Small intestine (tissue), 7 donors: ENCODE data around the gene ACTR8. TPM values are rescaled to one million over a fixed set of nuclear protein-coding genes. Genes with fewer than 3 reads are reported as not detected.
A peak's percentile ranks its signal among the peaks of the same experiment; 100 is the strongest.

Experiments
- DNase-seq, 2 donors: peaks; one replicate each; pipeline versions ENCODE4 v3.0.0 to v3.0.0-alpha.2; 2013
- FAIRE-seq: peaks from 2 replicates; lab custom pipeline; 2012; peaks lifted over from hg19 to GRCh38; lab: Jason Lieb, UNC
- H3K27ac ChIP-seq, 3 donors: one replicate each; pipeline ENCODE4 v1.5.1; 2013; ENCODE audit warnings: low read length in 2 of 3, mild to moderate bottlenecking in 2 of 3, control low read depth in 1 of 3, inconsistent platforms in 1 of 3, low read depth in 1 of 3, moderate library complexity in 1 of 3
- H3K27me3 ChIP-seq, 3 donors: one replicate each; pipeline ENCODE4 v1.6.1; 2013; ENCODE audit warnings: low read length in 3 of 3, inconsistent platforms in 1 of 3; ENCODE audit not compliant: control insufficient read depth in 3 of 3, insufficient read depth in 3 of 3
- H3K36me3 ChIP-seq, 3 donors: one replicate each; pipeline ENCODE4 v1.6.1; 2013; ENCODE audit warnings: low read length in 3 of 3, inconsistent platforms in 1 of 3, low read depth in 1 of 3, mild to moderate bottlenecking in 1 of 3, moderate library complexity in 1 of 3; ENCODE audit not compliant: control insufficient read depth in 3 of 3, insufficient read depth in 2 of 3
- H3K4me1 ChIP-seq, 3 donors: one replicate each; pipeline ENCODE4 v1.6.1; 2013; ENCODE audit warnings: low read length in 2 of 3, inconsistent platforms in 1 of 3, low read depth in 1 of 3, mild to moderate bottlenecking in 1 of 3, moderate library complexity in 1 of 3; ENCODE audit not compliant: control insufficient read depth in 3 of 3, insufficient read depth in 2 of 3
- H3K4me3 ChIP-seq, 3 donors: one replicate each; pipeline ENCODE4 v1.5.1; 2013; ENCODE audit warnings: low read length in 3 of 3, control low read depth in 1 of 3, inconsistent platforms in 1 of 3, low read depth in 1 of 3, mild to moderate bottlenecking in 1 of 3, moderate library complexity in 1 of 3
- H3K9me3 ChIP-seq, 2 donors: one replicate each; pipeline ENCODE4 v1.6.1; 2013; ENCODE audit warnings: low read depth in 1 of 2, low read length in 1 of 2; ENCODE audit not compliant: control insufficient read depth in 2 of 2, insufficient read depth in 1 of 2
- WGBS, 3 donors: extraction: QIAGEN DNeasy Blood & Tissue Kit; methylation state at CpG; one replicate each; pipeline ENCODE4 v1.1.7; 2013; 5-methylcytosine and 5-hydroxymethylcytosine counted together
- polyA plus RNA-seq, 4 donors: library from polyadenylated mRNA; stranded (reverse) in 3 of 4; unstranded in 1 of 4; fragments of 200-250 nt in 3 of 4; fragments of 120-200 nt in 1 of 4; gene quantifications; one replicate each; pipeline versions ENCODE4 v1.2.1 to v1.2.3, GENCODE V29; 2013
- donor health status: healthy with polysubstance abuse.
- donor health status: control.
- donor health status: control.
- donor health status: Bipolar disorder and iron deficiency.
- donor health status: healthy.

ACTR8 gene
- polyA plus RNA-seq, 4 donors, result 6.2 to 27.0 (median 8.2) TPM

- DNase-seq (no peak), FAIRE-seq (no peak)
- H3K4me1 ChIP-seq, result no peaks in the 10 kb centered on the region
- no peak overlapping the region for H3K27ac ChIP-seq
- H3K36me3 ChIP-seq, result peaks cover 0 to 60% (median 0%) of the 10 kb centered on the region in 3 donors
- H3K27me3 ChIP-seq, result no peaks in the 10 kb centered on the region
- 87 to 97% (median 95%) methylated on average over 6 of the region's 6 CpGs for WGBS, 3 donors
- no peaks in the 10 kb centered on the region for H3K9me3 ChIP-seq
- H3K4me3 ChIP-seq, result no peak overlapping the region
Observed at GRCh38 chr3:53834429-53835095, 47.4 kb downstream of the ACTR8 start.

DNA sequence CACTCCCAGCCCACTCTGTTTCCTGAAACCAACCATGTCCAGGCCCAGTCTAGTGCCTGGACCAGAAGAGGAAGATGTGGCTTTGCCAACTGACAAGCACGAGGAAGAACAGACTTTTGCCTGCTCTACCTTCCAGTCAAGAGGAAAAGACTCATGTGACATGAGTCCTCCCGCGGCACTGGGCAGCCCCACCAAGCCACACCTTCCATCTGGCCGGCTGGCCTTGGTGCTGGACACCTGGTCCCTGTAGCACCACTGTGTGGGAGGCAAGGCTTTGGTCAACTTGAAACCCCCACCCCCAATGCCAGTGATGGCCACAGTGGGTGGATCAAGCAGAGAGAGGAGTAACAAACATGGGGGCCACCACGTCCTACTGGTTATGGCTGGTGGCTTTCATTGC, 48.3 kb downstream of the ACTR8 start:
- Histone ChIP-seq H3K27ac (no peak overlapping the region), H3K27me3 (no peaks in the 10 kb centered on the region), H3K9me3 (no peaks in the 10 kb centered on the region), H3K4me3 (no peak overlapping the region), H3K4me1 (peaks cover 0 to 2% (median 0%) of the 10 kb centered on the region in 3 donors), H3K36me3 (peaks cover 0 to 56% (median 0%) of the 10 kb centered on the region in 3 donors)
- FAIRE-seq (no peak), DNase-seq (no peak)
- WGBS, 3 donors, result 83 to 85% (median 83%) methylated on average over 5 of the region's 5 CpGs

- H3K4me3 ChIP-seq, result no peak overlapping the region
- H3K27ac ChIP-seq, result no peak overlapping the region
- no peaks in the 10 kb centered on the region for H3K9me3 ChIP-seq
- H3K4me1 ChIP-seq, result peaks cover 0 to 2% (median 0%) of the 10 kb centered on the region in 3 donors
- 85 to 87% (median 85%) methylated on average over 9 of the region's 9 CpGs for WGBS, 3 donors
- DNase-seq (no peak), FAIRE-seq (no peak)
- H3K27me3 ChIP-seq, result no peaks in the 10 kb centered on the region
- H3K36me3 ChIP-seq, result peaks cover 0 to 51% (median 0%) of the 10 kb centered on the region in 3 donors
Observed at GRCh38 chr3:53833053-53833645, 48.8 kb downstream of the ACTR8 start.

GRCh38 chr3:53830944-53831343, 51.0 kb downstream of the ACTR8 start:
- Histone ChIP-seq H3K4me3 (no peak overlapping the region), H3K9me3 (no peaks in the 10 kb centered on the region), H3K27me3 (no peaks in the 10 kb centered on the region), H3K36me3 (peaks cover 0 to 36% (median 0%) of the 10 kb centered on the region in 3 donors), H3K27ac (no peak overlapping the region), H3K4me1 (peaks cover 0 to 2% (median 0%) of the 10 kb centered on the region in 3 donors)
- DNase-seq, result no peak
- no peak for FAIRE-seq
- WGBS, 3 donors, result 85 to 91% (median 90%) methylated on average over 6 of the region's 6 CpGs

- no peak for DNase-seq
- FAIRE-seq, result no peak
- Histone ChIP-seq H3K27ac (no peak overlapping the region), H3K36me3 (peaks cover 0 to 30% (median 0%) of the 10 kb centered on the region in 3 donors), H3K9me3 (no peaks in the 10 kb centered on the region), H3K4me3 (no peak overlapping the region), H3K4me1 (peaks cover 0 to 8% (median 0%) of the 10 kb centered on the region in 3 donors), H3K27me3 (no peaks in the 10 kb centered on the region)
- 66 to 73% (median 69%) methylated on average over 2 of the region's 2 CpGs for WGBS, 3 donors
Observed at GRCh38 chr3:53829605-53830004, 52.3 kb downstream of the ACTR8 start.

DNA sequence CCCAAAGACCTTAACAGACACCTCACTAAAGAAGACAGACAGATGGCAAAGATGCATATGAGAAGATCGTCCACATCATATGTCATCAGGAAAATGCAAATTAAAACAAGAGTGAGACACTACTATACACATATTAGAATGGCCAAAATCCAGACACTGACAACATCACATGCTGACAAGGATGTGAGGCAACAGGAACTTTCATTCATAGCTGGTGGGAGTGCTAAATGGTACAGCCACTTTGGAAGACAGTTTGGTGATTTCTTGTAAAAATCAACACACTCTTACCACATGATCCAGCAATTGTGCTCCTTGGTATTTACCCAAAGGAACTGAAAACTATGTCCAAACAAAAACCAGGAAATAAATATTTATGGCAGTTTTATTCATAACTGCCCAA, 53.4 kb downstream of the ACTR8 start:
- Histone ChIP-seq H3K27ac (no peak overlapping the region), H3K9me3 (no peaks in the 10 kb centered on the region), H3K4me1 (peaks cover 0 to 9% (median 0%) of the 10 kb centered on the region in 3 donors), H3K27me3 (no peaks in the 10 kb centered on the region), H3K4me3 (no peak overlapping the region), H3K36me3 (peaks cover 0 to 30% (median 0%) of the 10 kb centered on the region in 3 donors)
- no peak for FAIRE-seq
- DNase-seq, result no peak
- WGBS, 3 donors, result 82 to 86% (median 84%) methylated on average over 1 of the region's 1 CpG

- peaks cover 0 to 42% (median 0%) of the 10 kb centered on the region in 3 donors for H3K36me3 ChIP-seq
- FAIRE-seq (no peak), DNase-seq (no peak)
- H3K27ac ChIP-seq, result no peak overlapping the region
- no peak overlapping the region for H3K4me3 ChIP-seq
- peaks cover 0 to 9% (median 0%) of the 10 kb centered on the region in 3 donors for H3K4me1 ChIP-seq
- no peaks in the 10 kb centered on the region for H3K9me3 ChIP-seq
- H3K27me3 ChIP-seq, result no peaks in the 10 kb centered on the region
- WGBS, 3 donors, result 25 to 54% (median 30%) methylated on average over 1 of the region's 1 CpG
Observed at GRCh38 chr3:53826048-53826447, 55.9 kb downstream of the ACTR8 start.

- FAIRE-seq (no peak), DNase-seq (no peak)
- peaks cover 0 to 50% (median 0%) of the 10 kb centered on the region in 3 donors for H3K36me3 ChIP-seq
- H3K27me3 ChIP-seq, result no peaks in the 10 kb centered on the region
- WGBS, 3 donors, result 81 to 92% (median 82%) methylated on average over 4 of the region's 4 CpGs
- no peaks in the 10 kb centered on the region for H3K9me3 ChIP-seq
- no peak overlapping the region for H3K4me3 ChIP-seq
- peak overlapping the region in 1 of 3 donors; percentile 4 for H3K27ac ChIP-seq
- peaks cover 0 to 9% (median 0%) of the 10 kb centered on the region in 3 donors for H3K4me1 ChIP-seq
Observed at GRCh38 chr3:53824795-53825194, 57.2 kb downstream of the ACTR8 start.
